ENCODE measurements around the gene NELFB.

Gene NELFB

GRCh38 chr9:137302118-137302448 lies 47.0 kb downstream of the NELFB start, which contains the start of gene NRARP:
Gene NRARP, minus strand, starts transcription at chr9:137302271. Its CDS starts 343 bp downstream, at chr9:137301928.
- peak; percentile 83 for DNase-seq (ENCODE audit: low read depth)
- TF ChIP-seq CTCF (IDR thresholded peaks at IDR 0.05; ENCODE audit: low read length, missing control alignments), result no peak
- peak within 1 kb of the TSS; percentile 59 for H3K4me3 ChIP-seq (replicated peaks; ENCODE audit: low read depth, low read length)

DNA sequence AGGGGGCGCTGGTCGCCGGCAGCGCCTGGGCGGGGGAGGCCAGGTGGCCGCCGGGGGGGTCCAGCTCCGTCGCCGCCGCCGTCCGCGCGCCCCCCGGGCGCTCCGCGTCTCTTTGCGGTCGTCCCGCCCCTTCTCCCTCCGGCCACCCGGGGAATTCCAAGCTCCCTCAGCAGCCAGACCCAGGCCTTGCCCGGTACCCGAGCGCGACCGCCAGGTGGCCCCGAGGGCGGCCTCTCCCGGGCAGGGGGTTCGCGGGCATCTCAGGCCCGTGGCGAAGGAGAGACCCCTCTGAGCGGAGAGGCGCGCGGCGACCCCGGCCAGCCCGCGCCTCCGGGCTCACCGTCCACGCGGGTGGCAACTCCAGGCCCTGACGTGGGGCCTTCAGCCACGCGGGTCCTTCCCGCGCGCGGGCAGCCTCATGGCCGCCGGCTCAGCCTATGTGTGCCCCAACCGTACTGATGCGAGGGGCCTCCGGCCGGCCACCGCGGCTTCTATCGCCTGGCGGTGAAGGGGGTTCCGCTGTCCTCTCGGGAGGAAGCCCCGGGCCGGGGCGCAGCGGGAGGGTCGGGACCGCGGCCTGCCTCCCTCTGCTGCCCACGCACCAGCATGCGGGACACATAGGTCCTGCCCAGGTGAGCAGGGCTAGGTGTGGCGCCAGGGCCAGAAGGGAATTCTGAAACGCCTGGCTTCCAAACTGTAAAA lies 47.5 kb downstream of the NELFB start:
- no peak for DNase-seq (ENCODE audit: low read depth)
- peak overlapping the region; percentile 43 for H3K4me3 ChIP-seq (replicated peaks; ENCODE audit: low read depth, low read length)
- TF ChIP-seq CTCF (IDR thresholded peaks at IDR 0.05; ENCODE audit: low read length, missing control alignments), result peak; percentile 37

DNA sequence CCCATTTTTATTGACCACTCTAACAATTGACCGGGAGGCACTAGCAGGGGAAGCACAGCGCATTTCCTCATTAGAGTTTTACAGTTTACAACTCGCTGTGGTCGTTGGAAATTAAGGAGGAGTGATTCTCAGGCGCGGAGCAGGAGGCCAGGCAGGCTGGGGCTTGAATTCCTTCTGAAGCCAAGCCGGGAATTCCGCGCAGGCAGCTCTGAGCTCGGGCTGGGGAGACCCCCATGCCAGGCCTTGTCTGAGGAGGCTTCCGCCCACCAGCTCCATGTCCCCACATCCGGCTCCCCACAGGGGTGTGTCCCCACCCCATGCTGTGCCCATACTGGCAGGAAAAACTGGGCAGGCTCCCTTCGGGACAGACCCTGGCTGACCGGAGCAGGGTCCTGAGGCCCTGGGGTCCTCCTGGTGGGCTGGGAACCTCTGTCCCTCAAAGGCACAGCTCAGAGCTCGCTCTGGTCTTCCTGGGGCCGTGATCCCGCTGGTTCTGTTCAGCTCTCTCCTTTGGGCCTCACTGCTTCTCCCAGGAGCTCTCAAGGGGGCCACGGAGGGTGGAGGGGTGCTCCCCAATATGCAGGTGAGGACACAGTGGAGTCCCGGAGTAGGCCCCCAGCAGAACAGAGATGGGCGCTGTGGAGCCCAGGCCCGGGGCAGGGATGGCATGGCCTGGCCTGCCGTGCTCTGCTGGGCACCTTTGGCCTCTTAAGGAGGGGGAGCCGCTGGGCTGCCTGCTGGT lies 48.2 kb downstream of the NELFB start:
- TF ChIP-seq CTCF (IDR thresholded peaks at IDR 0.05; ENCODE audit: low read length, missing control alignments), result no peak
- DNase-seq (ENCODE audit: low read depth), result no peak
- H3K4me3 ChIP-seq (replicated peaks; ENCODE audit: low read depth, low read length), result no peak overlapping the region

DNA sequence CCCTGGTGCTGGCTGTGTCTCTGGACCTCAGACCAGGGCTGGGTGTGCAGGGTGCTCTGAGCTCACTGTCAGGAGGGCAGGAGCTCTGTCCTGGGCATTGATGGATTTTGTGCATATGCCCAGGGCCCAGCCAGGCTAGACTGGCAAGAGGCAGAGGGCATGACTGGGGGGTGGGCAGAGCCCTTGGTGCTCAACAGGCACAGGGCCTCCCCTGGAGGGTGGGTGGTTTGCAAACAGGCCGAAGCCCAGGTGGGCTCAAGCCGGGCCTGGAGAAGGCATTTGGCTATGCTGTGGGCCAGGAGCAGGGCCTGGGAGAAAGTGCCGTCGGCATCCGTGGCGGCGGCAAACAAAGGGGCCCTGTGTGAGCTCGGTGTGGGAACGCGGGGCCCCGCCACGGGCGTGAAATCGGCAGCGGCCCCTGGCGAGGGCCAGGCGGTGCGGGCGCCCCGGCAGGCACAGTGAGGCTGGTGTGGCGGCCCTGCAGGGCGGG lies 48.8 kb downstream of the NELFB start:
- no peak for DNase-seq (ENCODE audit: low read depth)
- no peak for TF ChIP-seq CTCF (IDR thresholded peaks at IDR 0.05; ENCODE audit: low read length, missing control alignments)
- H3K4me3 ChIP-seq (replicated peaks; ENCODE audit: low read depth, low read length), result no peak overlapping the region

DNA sequence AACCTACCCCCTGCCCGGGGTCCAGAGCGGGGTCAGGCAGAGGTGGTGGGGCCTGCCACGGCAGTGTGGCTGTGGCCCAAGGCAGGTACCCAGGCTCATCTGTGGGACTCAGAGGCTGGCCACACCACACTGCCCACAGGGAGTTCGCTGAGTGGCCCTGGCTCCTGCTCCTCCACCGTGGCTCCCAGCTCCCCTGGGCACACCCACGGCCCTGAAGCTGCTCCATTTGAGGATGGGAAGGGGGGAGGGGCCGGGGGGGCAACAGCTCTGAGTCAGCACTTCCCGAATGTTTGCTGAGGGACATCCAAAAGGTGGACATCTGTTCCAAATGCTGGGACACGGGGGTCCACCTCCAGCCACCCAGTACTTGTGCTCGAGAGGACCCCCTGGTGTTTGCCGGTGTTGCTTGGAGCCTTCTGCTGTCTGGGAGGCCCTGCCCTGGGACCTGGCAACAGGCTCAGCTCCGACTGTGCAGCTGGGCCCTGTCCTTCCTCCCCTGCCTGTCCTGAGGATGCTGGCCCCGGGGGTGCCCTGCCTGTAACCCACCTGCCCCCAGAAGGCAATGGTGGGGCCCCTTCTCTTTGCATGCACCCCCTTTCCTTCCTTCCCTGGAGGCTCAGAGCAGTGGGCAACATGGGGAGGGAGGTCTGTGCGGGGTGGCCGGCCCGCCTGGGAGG lies 49.4 kb downstream of the NELFB start:
- DNase-seq (ENCODE audit: low read depth), result peak; percentile 25
- TF ChIP-seq CTCF (IDR thresholded peaks at IDR 0.05; ENCODE audit: low read length, missing control alignments), result peak; percentile 25
- no peak overlapping the region for H3K4me3 ChIP-seq (replicated peaks; ENCODE audit: low read depth, low read length)

DNA sequence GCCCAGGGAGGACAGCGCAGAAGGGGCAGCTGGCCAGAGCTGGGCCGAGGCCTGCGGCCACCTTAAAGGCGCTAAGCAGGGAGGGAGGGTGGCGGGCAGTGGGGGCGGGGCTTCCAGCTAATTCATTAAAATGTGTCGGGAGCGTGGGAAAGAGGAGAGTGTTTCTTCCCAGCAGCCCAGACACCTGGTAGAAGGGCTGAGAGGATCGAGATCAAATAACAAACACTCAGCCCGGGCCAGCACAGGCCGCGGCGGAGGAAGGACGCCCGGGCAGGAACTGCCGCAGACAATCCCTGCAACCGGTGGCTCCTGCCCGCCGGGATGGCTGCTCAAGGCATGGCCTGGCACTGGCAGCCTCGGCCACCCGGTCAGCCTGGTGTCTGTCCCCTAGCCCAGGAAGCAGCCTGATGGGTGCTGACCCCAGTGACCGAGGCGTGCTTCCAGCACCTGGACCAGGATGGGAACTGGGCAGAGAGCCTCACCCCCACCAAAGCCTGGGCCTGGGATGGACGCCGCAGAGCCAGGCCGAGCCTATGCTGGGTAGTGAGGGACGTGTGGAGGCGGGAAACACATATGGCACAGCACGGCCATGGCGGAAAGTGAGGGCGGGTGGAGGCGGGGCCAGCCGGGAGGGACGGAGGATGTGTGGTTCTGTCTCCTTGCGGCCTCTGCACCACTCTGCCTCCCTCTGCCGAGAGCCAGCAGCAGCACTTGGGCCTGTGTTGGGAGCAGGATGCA lies 50.1 kb downstream of the NELFB start:
- no peak for TF ChIP-seq CTCF (IDR thresholded peaks at IDR 0.05; ENCODE audit: low read length, missing control alignments)
- no peak overlapping the region for H3K4me3 ChIP-seq (replicated peaks; ENCODE audit: low read depth, low read length)
- DNase-seq (ENCODE audit: low read depth), result no peak

Measured in fibroblast of pulmonary artery (primary cell).